ENCODE results near the gene LAYN. TPM values are rescaled to one million over a fixed set of nuclear protein-coding genes. Genes with fewer than 3 reads are reported as not detected.

Gene LAYN
- total RNA-seq, 1 donor from 2014 or later, result 15.0 TPM

DNA sequence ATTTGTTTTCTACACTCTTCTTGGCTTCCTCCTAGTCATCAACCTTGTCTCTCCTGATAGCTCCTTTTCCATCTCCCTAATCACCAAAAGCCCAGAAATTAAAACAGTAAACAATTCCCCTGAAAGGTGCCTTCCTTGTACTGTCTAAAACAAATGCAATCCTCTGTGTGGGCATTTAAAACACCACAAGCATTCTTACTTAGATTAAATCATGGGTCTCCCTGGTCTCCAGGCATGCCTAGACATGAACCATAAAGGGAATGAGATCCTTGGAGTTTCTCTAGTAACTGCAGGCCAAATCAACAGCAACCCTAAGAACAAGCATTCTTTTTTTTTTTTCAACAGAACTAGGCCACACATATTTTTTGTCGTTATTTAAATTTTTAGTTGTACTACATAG, 30.2 kb upstream of the LAYN start:
- intact Hi-C loops (cut with DNase I), result no loop called here
- H3K36me3 ChIP-seq, result no peaks in the 10 kb centered on the region
- peaks cover 7% of the 10 kb centered on the region for H3K4me1 ChIP-seq
- H3K9me3 ChIP-seq, result no peaks in the 10 kb centered on the region
- no peak overlapping the region for H3K4me3 ChIP-seq
- peaks cover 41% of the 10 kb centered on the region for H3K27me3 ChIP-seq (ENCODE audit: low read depth)
- H3K27ac ChIP-seq, result no peak overlapping the region
- no peak for ATAC-seq
- TF ChIP-seq CTCF (IDR thresholded peaks at IDR 0.05), result no peak
- DNase-seq, result no peak

DNA sequence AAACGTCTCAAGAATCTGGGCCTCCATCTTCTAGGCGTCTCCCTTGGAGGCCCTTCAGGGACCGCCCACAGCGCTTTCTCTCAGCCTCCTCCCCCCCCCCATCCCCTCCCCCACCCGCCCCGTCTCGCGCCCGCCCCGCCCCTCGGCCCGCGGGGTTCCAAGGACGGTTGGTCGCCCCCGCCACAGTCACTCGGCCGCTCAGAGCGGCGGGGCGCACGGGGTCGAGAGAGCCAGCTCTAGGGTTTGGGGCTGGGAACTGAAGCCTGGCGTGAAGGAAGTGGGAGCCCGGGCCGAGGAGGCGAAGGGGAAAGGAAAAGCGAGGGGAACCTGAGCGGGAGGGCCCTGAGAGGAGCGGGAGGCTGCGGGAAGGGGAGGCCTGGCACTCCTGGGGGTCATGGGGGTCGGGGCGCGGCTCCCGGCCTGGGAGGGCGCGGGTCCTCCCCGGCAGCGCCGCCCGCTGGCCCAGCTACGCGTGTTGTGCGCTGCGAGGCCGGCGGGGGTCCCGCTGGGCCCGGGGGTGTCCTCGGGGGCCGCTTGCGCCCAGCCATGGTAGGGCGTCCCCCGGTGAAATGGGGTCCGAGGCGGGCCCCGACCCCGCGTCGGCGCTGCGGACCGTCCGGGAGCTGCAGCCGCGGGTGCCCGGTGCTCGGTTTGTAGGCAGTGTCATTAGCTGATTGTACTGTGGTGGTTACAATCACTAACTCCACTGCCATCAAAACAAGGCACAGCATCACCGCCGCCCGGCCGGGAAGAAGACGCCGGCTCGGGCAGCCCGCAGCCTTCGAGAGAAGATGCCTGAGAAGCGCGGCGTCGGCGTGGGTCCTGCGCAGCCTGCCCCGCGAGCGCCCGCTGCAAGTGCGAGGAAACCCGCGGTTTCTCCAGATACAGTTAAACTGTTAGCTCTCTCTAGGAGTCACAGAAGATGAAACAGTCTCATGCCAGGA, 28.0 kb upstream of the LAYN start, which contains the start of gene BTG4:
Gene BTG4, minus strand, starts transcription at position 91 of the 944 bp plus-strand sequence. CDS start 13,610 bp downstream, outside the sequence.
- intact Hi-C loops (cut with DNase I), result no loop called here
- H3K36me3 ChIP-seq, result no peaks in the 10 kb centered on the region
- no peak within 1 kb of the TSS for H3K27ac ChIP-seq
- H3K4me1 ChIP-seq, result peaks cover 7% of the 10 kb centered on the region
- no peaks in the 10 kb centered on the region for H3K9me3 ChIP-seq
- TF ChIP-seq CTCF (IDR thresholded peaks at IDR 0.05), result no peak
- peaks cover 41% of the 10 kb centered on the region for H3K27me3 ChIP-seq (ENCODE audit: low read depth)
- ATAC-seq (peak; percentile 48 to 59), DNase-seq (peak; percentile 45)
- H3K4me3 ChIP-seq, result peak within 1 kb of the TSS; percentile 52

DNA sequence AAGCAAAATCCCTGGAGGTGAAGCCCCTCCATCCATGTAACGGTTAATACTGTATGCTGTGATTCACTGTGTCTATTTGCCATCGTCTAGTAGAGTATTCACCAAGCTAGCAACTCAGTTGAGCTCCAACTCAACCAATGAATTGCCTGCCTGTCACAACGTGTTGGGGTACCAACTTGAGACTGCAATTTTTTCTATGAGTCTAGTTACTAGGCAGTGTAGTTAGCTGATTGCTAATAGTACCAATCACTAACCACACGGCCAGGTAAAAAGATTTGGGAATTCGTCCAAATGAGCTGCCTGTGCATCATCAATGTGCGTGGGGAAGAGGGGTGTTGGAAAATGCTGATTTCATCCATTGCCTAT, 27.3 kb upstream of the LAYN start:
- TF ChIP-seq CTCF (IDR thresholded peaks at IDR 0.05), result no peak
- Histone ChIP-seq H3K27me3 (ENCODE audit: low read depth) (peaks cover 41% of the 10 kb centered on the region), H3K27ac (no peak overlapping the region), H3K36me3 (no peaks in the 10 kb centered on the region), H3K4me1 (peaks cover 7% of the 10 kb centered on the region), H3K4me3 (peak overlapping the region; percentile 52), H3K9me3 (no peaks in the 10 kb centered on the region)
- intact Hi-C loops (cut with DNase I), result no loop called here
- ATAC-seq (peak; percentile 14 to 36), DNase-seq (no peak)

- intact Hi-C loops (cut with DNase I), result no loop called here
- H3K27me3 ChIP-seq (ENCODE audit: low read depth), result peaks cover 41% of the 10 kb centered on the region
- ATAC-seq (peak in 1 of 2 donors; percentile 14), DNase-seq (peak; percentile 48)
- peaks cover 7% of the 10 kb centered on the region for H3K4me1 ChIP-seq
- H3K4me3 ChIP-seq, result no peak within 1 kb of the TSS
- H3K36me3 ChIP-seq, result no peaks in the 10 kb centered on the region
- no peaks in the 10 kb centered on the region for H3K9me3 ChIP-seq
- TF ChIP-seq CTCF (IDR thresholded peaks at IDR 0.05), result no peak
- H3K27ac ChIP-seq, result no peak within 1 kb of the TSS
Observed at GRCh38 chr11:111514216-111515031, 26.1 kb upstream of the LAYN start, which contains the start of gene HOATZ. HOATZ (plus strand) TSS chr11:111514778; CDS start chr11:111514785, 7 bp downstream.

DNA sequence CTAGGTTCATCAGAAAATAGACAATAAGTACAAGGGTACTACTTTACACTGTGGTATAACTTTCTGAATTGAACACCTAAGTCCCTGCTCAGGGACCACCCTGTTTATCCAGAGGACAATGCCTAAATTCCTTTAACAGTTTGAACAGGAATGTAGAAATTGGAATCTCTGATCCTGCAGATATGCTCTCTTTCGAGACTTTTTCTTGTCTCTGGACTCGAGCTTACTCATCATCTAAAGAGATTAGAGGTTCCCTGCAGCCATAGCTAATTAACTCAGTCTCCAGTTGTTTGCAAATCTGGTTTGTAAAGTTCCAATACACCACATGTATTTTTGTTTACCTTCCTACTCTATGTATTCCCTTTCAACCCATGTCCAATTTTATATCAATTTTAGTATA, 24.9 kb upstream of the LAYN start:
- ATAC-seq (no peak), DNase-seq (no peak)
- Histone ChIP-seq H3K27me3 (ENCODE audit: low read depth) (peaks cover 40% of the 10 kb centered on the region), H3K4me3 (no peak overlapping the region), H3K4me1 (peaks cover 7% of the 10 kb centered on the region), H3K36me3 (no peaks in the 10 kb centered on the region), H3K27ac (no peak overlapping the region), H3K9me3 (no peaks in the 10 kb centered on the region)
- intact Hi-C loops (cut with DNase I), result no loop called here
- no peak for TF ChIP-seq CTCF (IDR thresholded peaks at IDR 0.05)

Data from lower lobe of right lung (tissue), 2 donors.